ENCODE data around the gene IL17REL. TPM values are rescaled to one million over a fixed set of nuclear protein-coding genes. Genes with fewer than 3 reads are reported as not detected.

Gene IL17REL
- total RNA-seq, 1 experiment from 2014 or later, result not detected

- H3K9me3 ChIP-seq, result no peaks in the 10 kb centered on the region
- H3K27me3 ChIP-seq (replicated peaks; ENCODE audit: control insufficient read depth, insufficient read depth, low read length), result no peaks in the 10 kb centered on the region
- BruUV-seq (replicated peaks), result no TSS peak
- no peaks in the 10 kb centered on the region for H3K27me3 Mint-ChIP-seq (ENCODE audit: insufficient read depth, unreplicated experiment)
- ChIA-PET POLR2A (interaction anchor here (0.5 to 0.9 kb wide), 2 partner anchors 60 to 69 kb away, joined by 4 to 12 read pairs; no protein-coding TSS in a partner anchor), CTCF (interaction anchor here (0.6 to 1.7 kb wide), 8 partner anchors 23 to 121 kb away, joined by 3 to 45 read pairs (median 7); no protein-coding TSS in a partner anchor)
- no peaks in the 10 kb centered on the region for H3K4me1 Mint-ChIP-seq (ENCODE audit: low read depth, unreplicated experiment)
- no peak overlapping the region for H3K4me3 ChIP-seq (ENCODE audit: low read depth, low read length)
- no peak for TF ChIP-seq CTCF (IDR thresholded peaks at IDR 0.05; ENCODE audit: insufficient read depth in 1 of 2, low read depth in 1 of 2, low read length in 1 of 2, severe bottlenecking in 1 of 2, unreplicated experiment in 1 of 2)
- DNase-seq, result no peak
- H3K36me3 ChIP-seq (ENCODE audit: control insufficient read depth, insufficient read depth, low read length), result no peaks in the 10 kb centered on the region
- H3K4me1 ChIP-seq, result peaks cover 3% of the 10 kb centered on the region; the same call in 1 of the 2 replicates
- no peaks in the 10 kb centered on the region for H3K9me3 Mint-ChIP-seq (ENCODE audit: unreplicated experiment)
- H3K27ac Mint-ChIP-seq (ENCODE audit: unreplicated experiment), result no peak overlapping the region
- intact Hi-C loops (cut with micrococcal nuclease; ENCODE audit: unreplicated experiment), result loop anchor here (5.0 to 10.0 kb wide), 2 partner anchors 47 to 264 kb away; no protein-coding TSS in a partner anchor
- no peak overlapping the region for H3K4me3 Mint-ChIP-seq (ENCODE audit: unreplicated experiment)
- no peaks in the 10 kb centered on the region for H3K36me3 Mint-ChIP-seq (ENCODE audit: insufficient read depth, unreplicated experiment)
Observed at GRCh38 chr22:50031189-50032091, 18.9 kb upstream of the IL17REL start.

- Mint-ChIP-seq H3K9me3 (ENCODE audit: unreplicated experiment) (no peaks in the 10 kb centered on the region), H3K27me3 (ENCODE audit: insufficient read depth, unreplicated experiment) (no peaks in the 10 kb centered on the region), H3K4me3 (ENCODE audit: unreplicated experiment) (peak overlapping the region; percentile 31), H3K36me3 (ENCODE audit: insufficient read depth, unreplicated experiment) (no peaks in the 10 kb centered on the region), H3K27ac (ENCODE audit: unreplicated experiment) (no peak overlapping the region), H3K4me1 (ENCODE audit: low read depth, unreplicated experiment) (no peaks in the 10 kb centered on the region)
- intact Hi-C loops (cut with micrococcal nuclease; ENCODE audit: unreplicated experiment), result loop anchor here (1.0 to 10.0 kb wide), 3 partner anchors 46 to 263 kb away; no protein-coding TSS in a partner anchor
- CTCF ChIA-PET, result interaction anchor here (0.6 to 1.7 kb wide), 27 partner anchors 10 to 597 kb away, joined by 3 to 45 read pairs (median 4); partner anchors contain the start of genes ALG12, ARSA, CRELD2 and MLC1
- POLR2A ChIA-PET, result interaction anchor here (0.5 to 0.9 kb wide), 2 partner anchors 59 to 68 kb away, joined by 4 to 12 read pairs; no protein-coding TSS in a partner anchor
- Histone ChIP-seq H3K27me3 (replicated peaks; ENCODE audit: control insufficient read depth, insufficient read depth, low read length) (no peaks in the 10 kb centered on the region), H3K9me3 (no peaks in the 10 kb centered on the region), H3K4me1 (peaks cover 3% of the 10 kb centered on the region; the same call in 1 of the 2 replicates), H3K36me3 (ENCODE audit: control insufficient read depth, insufficient read depth, low read length) (no peaks in the 10 kb centered on the region), H3K4me3 (ENCODE audit: low read depth, low read length) (peak overlapping the region; percentile 25; the same call in 1 of the 2 replicates)
- BruUV-seq (replicated peaks), result no TSS peak
- peak; percentile 89 to 91 for TF ChIP-seq CTCF (IDR thresholded peaks at IDR 0.05; ENCODE audit: insufficient read depth in 1 of 2, low read depth in 1 of 2, low read length in 1 of 2, severe bottlenecking in 1 of 2, unreplicated experiment in 1 of 2)
- DNase-seq, result peak; percentile 79 to 87
Observed at GRCh38 chr22:50030297-50031188, 18.0 kb upstream of the IL17REL start.

Measured in Caco-2 (cell line).